Measurements from ENCODE around the gene SBNO1.

Gene SBNO1

GRCh38 chr12:123293178-123293760 is 71.4 kb downstream of the SBNO1 start:
- in situ Hi-C loops (cut with HindIII; ENCODE audit: low sequenced_read_pairs): no loop called here
- DNase-seq (ENCODE audit: low read depth, low spot score): no peak
- TF ChIP-seq, protein P1, sequence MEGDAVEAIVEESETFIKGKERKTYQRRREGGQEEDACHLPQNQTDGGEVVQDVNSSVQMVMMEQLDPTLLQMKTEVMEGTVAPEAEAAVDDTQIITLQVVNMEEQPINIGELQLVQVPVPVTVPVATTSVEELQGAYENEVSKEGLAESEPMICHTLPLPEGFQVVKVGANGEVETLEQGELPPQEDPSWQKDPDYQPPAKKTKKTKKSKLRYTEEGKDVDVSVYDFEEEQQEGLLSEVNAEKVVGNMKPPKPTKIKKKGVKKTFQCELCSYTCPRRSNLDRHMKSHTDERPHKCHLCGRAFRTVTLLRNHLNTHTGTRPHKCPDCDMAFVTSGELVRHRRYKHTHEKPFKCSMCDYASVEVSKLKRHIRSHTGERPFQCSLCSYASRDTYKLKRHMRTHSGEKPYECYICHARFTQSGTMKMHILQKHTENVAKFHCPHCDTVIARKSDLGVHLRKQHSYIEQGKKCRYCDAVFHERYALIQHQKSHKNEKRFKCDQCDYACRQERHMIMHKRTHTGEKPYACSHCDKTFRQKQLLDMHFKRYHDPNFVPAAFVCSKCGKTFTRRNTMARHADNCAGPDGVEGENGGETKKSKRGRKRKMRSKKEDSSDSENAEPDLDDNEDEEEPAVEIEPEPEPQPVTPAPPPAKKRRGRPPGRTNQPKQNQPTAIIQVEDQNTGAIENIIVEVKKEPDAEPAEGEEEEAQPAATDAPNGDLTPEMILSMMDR (IDR thresholded peaks at IDR 0.05; ENCODE audit: low read depth, low read length): no peak
- no peak overlapping the region for H3K4me3 ChIP-seq (ENCODE audit: low read depth, low read length)

GRCh38 chr12:123289911-123290310 is 74.7 kb downstream of the SBNO1 start:
- no peak overlapping the region for H3K4me3 ChIP-seq (ENCODE audit: low read depth, low read length)
- in situ Hi-C loops (cut with HindIII; ENCODE audit: low sequenced_read_pairs): no loop called here
- DNase-seq (ENCODE audit: low read depth, low spot score): no peak
- TF ChIP-seq, protein P1 (IDR thresholded peaks at IDR 0.05; ENCODE audit: low read depth, low read length): no peak

GRCh38 chr12:123288751-123289346 is 75.8 kb downstream of the SBNO1 start:
- TF ChIP-seq, protein P1 (IDR thresholded peaks at IDR 0.05; ENCODE audit: low read depth, low read length): no peak
- in situ Hi-C loops (cut with HindIII; ENCODE audit: low sequenced_read_pairs): no loop called here

GRCh38 chr12:123286652-123287373 is 77.8 kb downstream of the SBNO1 start:
- in situ Hi-C loops (cut with HindIII; ENCODE audit: low sequenced_read_pairs): no loop called here
- DNase-seq (ENCODE audit: low read depth, low spot score): no peak
- no peak overlapping the region for H3K4me3 ChIP-seq (ENCODE audit: low read depth, low read length)
- TF ChIP-seq, protein P1 (IDR thresholded peaks at IDR 0.05; ENCODE audit: low read depth, low read length): no peak

More at GRCh38 chr12:123288751-123289346, 75.8 kb downstream of the SBNO1 start:
- no peak for DNase-seq (ENCODE audit: low read depth, low spot score)
- H3K4me3 ChIP-seq (ENCODE audit: low read depth, low read length): no peak overlapping the region

- TF ChIP-seq, protein P1 (IDR thresholded peaks at IDR 0.05; ENCODE audit: low read depth, low read length): no peak
- DNase-seq (ENCODE audit: low read depth, low spot score): no peak
- H3K4me3 ChIP-seq (ENCODE audit: low read depth, low read length): no peak overlapping the region
- in situ Hi-C loops (cut with HindIII; ENCODE audit: low sequenced_read_pairs): no loop called here
Observed at GRCh38 chr12:123284669-123285068, 80.0 kb downstream of the SBNO1 start.

DNA sequence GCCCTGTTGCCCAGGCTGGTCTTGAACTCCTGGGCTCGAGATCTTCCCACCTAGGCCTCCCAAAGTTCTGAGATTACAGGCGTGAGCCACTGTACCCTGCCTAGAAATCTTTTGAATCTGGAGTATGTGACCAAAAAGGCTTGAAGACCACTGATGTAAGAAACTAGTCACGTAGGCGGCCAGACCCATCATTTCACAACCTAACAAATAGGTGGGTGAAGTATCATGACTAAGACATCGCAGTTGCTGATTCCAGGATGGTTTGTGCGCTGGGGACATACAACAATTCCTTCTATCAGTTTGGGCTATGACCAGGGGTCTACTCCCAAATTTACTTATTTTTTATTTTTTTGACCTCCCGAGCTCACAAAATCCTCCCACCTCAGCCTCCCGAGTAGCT is 81.2 kb downstream of the SBNO1 start:
- in situ Hi-C loops (cut with HindIII; ENCODE audit: low sequenced_read_pairs): no loop called here
- TF ChIP-seq, protein P1 (IDR thresholded peaks at IDR 0.05; ENCODE audit: low read depth, low read length): no peak
- H3K4me3 ChIP-seq (ENCODE audit: low read depth, low read length): no peak overlapping the region
- no peak for DNase-seq (ENCODE audit: low read depth, low spot score)
